GM19099 (cell line): Measurements from ENCODE around the gene GPX5.

Source experiments
- POLR2A ChIP-seq: IDR thresholded peaks from 3 replicates; pipeline ENCODE4 v1.6.1; 2011; ENCODE audit warnings: low read depth; ENCODE audit not compliant: insufficient read length; ENCODE audit errors: extremely low read depth

GPX5 gene

DNA sequence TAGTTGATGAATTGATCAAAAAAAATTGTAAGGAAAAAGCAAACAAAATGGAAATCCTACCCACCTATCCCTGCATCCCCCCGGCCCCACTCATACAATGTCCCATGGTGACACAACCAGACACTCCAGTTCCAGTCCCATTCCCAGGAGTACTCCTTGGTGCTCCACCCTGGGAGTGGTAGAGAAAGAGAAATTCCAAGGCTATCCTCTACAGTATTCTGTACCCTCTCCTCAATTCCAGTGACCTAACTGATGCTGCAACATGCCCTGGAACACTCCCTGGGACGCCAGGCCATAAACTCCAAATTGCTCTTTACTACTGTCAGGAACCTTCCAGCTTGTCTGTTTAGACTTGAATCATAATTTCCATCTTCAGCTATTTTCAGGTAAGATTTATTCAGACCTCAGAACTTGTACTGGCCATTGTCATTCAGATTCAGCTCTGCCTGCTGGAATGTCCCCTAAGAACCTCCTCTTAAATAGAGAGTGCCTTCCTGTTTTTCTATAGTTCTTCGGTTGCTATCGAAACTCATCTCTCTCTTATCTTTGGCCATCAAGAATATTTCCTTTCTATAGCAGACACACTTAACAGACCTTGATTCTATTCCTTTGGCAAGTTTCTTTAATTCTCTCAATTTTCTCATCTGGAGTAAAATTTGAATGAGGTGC, 18.7 kb upstream of the GPX5 start:
- no peak for TF ChIP-seq POLR2A

DNA sequence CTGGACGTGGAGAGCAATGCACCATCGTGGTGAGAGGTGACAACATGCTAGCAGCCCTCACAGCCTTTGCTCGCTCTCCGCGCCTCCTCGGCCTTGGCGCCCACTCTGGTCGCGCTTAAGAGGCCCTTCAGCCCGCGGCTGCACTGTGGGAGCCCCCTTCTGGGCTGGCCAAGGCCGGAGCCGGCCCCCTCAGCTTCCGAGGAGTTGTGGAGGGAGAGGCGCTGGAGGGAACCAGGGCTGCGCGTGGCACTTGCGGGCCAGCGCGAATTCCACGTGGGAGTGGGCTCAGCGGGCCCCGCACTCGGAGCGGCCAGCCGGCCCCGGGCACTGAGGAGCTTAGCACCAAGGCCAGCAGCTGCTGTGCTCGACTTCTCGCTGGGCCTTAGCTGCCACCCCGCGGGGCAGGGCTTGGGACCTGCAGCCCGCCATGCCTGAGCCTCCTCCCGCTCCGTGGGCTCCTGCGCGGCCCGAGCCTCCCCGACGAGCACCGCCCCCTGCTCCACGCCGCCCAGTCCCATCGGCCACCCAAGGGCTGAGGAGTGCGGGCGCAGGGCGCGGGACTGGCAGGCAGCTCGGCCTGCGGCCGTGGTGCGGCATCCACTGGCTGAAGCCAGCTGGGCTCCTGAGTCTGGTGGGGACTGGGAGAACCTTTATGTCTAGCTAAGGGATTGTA, 13.9 kb upstream of the GPX5 start:
- TF ChIP-seq POLR2A: no peak

DNA sequence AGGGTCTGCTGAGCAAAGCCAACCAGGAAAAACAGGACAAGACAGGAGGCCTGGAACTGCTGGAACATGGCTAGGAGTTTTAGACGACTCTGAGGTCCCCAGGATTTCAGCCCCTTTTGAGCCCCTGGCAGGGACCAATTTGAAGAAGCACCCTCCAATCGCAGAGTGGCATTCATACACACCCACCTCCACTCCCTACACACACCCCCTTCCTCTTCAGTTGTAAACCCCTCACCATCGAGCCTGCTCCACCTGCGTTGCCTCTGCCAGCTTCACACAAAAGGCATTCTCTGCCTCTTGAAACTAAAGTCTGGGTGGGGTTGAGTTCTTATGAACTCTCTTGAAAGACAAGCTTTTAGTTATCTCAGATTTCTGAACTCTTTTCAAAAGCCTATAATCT, 10.0 kb upstream of the GPX5 start, which contains the start of gene GPX6:
Gene GPX6 (minus strand): TSS at position 118 of the 400 bp plus-strand sequence. CDS start 50 bp downstream, at position 68.
- no peak for TF ChIP-seq POLR2A

DNA sequence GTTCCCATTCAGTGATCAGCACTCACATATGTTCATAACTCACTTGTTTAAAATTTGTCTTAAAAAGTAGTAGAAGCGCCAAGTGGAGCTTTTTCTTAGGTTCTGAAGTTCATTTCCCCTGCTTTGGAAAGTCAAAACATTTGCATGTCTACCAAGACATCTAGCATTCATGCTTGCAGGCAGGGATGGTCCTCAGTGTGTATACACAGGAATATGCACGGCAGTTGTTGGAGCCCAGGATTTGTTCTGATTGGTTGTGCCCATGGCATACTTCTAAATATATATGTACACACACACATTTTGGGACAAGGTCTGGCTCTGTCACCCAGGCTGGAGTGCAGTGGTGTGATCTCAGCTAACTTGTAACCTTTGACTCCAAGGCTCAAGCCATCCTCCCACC, 7.7 kb upstream of the GPX5 start:
- no peak for TF ChIP-seq POLR2A

DNA sequence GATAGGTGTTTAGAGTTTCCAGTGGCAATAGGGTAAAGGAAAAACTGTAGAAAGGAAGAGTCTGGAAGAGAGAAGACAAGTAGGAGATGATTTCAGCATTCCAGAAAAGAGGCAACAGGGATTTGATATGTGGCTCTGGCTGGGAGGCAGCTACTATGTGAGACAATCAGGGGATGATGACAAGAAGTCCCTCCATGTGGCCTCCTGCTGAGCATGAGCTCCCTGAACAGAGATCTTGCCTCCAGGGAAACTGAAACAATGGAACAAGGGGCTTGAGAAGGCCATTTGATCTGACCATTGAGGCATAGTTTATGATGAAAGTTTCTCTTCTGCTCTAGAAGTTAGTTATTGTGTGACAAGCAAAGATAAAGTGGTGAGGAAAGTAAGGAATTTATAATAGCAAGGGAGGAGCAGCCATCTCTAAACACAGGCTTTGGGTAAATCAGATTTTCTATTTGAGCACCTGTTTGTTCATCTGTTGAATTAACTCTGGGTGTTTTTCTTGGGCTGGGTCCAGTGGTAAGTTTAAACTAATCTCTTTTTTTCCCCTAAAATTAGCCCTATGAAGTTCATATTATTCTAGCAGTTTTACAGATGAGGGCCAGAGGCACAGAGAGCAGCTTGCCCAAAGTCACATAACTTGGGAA, 3.0 kb upstream of the GPX5 start:
- no peak for TF ChIP-seq POLR2A

DNA sequence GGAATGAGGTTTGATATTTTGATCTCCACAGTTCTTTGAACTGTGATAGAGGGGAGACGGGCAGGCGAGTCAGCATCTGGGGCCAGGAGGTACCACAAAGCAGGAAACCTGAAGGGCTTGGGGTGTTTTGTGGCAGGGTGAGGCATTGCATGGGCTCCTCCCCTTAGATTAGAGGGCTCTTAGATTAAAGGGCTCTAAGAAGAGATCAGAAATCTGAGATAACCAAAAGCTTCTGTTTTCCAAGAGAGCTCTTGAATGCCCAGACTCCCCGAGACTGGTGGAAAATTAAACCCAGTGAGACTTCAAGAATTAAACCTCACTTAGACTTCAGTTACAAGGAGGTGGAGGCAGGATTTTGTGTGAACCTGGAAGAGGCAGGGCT, 2.4 kb upstream of the GPX5 start:
- TF ChIP-seq POLR2A: no peak

DNA sequence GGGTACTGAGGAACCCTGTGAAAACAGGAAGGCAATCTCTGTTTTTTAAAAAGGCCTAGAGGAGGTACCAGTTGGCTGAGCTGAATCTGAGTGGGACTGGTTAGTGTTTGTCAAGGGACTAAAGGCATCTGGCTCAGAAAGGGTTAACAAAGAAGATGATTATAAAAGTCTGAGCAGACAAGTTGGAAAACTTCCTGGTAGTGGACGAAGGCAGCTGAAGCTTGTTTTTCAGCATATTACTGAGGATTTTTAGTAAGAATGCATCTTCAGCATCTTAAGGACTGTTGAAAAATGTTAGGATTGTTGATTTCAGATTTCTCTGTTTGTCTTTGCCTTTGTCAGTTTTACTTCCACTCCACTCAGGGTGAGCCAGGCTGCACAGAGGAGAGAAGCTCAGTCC, 5.1 kb downstream of the GPX5 start:
- no peak for TF ChIP-seq POLR2A

DNA sequence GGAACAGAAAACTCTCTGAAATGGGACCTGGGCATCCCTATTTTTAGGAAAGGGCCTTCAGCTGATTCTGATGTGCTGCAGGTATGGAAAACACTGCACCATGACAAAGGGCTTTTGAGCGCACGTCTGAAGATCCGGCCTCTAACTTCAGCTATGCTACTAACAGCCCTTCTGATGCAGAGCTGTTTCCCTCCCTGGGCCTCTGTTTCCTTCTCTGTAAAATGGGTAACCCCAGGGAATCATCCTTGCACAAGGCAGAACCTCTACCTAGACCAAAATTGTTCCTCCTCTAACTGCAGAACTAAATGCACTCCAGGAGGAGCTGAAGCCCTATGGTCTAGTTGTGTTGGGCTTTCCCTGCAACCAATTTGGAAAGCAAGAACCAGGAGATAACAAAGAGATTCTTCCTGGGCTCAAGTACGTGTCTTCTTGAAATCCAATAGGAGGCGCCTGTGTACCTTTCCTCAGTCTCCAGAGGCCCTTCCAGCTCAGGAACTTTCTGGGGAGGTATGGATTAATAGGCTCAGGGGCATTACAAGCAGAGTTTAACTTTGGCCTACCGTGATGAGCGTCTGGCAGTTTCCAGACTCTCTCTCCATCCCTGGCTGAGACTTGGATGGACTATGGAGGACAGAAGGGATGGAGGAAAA, 5.9 kb downstream of the GPX5 start:
- no peak for TF ChIP-seq POLR2A

DNA sequence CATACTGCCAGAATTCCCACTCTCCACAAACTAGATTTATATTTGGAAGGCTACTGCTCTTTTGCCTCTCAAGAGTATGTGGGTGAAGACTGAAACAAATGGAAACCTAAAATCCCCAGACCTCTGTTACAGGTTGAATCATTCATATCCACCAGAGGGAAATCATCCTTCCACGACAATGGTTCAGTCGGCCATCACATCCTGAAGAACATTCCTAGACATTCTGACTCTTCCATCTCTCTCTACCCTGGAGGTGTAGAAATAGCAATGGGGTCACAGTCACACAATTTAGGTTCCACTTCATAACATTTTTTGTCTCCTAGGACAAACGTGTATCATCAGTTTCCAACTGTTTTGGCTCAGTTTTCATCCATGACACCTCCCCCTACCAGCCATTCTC, 8.6 kb downstream of the GPX5 start:
- no peak for TF ChIP-seq POLR2A

DNA sequence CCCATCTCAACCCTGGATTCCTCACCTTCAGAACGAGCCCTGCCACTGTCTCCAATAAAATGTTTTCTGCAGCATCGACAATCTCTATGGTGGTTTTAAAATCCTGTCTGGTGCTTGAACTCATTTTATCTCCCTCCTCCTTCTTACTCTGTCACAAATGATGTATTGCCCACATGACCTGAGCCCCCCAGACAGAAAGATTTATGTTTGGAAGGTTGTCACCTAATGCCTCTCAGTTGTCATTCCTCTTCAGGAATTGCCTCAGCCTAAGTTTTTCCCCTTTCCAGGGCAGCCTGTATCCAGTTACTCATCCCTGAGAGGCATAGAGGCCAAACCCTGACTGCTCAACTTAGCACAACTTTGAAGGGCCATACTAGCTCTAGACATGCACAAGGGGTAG, 9.2 kb downstream of the GPX5 start:
- TF ChIP-seq POLR2A: no peak

DNA sequence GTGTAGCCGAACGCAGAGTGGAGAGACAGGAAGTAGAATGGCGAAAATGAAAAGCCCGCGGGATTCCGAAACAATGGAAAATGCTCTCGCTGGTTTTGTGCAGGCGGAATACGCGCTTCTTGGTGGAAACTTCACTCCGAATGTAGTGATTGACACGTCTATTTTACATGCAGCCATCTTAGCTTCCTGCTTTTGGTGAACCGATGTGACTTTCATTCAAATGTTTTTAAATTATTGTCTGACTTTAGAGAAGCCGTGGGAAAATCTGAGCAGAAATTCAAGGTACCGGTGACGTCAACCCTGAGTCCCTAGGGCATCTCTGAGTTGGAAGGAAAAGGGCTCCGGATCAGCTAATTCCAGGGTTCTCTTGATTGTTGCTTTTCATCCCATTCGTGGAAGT, 11.4 kb downstream of the GPX5 start:
- TF ChIP-seq POLR2A: no peak

DNA sequence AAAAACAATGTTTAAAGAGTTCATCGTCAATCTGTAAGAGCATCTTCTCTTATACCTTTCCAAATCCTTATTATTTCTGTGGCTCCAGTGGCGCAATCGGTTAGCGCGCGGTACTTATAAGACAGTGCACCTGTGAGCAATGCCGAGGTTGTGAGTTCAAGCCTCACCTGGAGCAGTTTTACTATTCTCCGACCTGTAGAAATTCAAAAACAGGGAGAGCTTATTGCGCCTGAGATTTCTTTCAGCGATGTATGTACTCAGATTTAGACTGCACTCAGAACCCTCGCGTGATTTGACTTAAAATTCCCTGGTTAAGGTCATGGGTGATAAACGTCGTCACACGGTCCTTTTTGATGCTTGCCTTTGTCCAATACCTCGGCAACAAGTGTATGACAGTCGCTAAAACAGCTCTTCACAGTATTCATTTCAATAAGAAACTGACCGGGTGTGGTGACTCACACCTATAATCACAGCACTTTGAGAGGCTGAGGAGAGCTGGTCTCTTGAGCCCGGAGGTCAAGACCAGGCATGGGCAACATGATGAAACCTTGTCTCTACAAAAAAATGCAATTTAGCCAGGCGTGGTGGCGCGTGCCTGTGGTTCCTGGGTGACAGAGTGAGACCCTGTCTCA, 11.9 kb downstream of the GPX5 start:
- no peak for TF ChIP-seq POLR2A

DNA sequence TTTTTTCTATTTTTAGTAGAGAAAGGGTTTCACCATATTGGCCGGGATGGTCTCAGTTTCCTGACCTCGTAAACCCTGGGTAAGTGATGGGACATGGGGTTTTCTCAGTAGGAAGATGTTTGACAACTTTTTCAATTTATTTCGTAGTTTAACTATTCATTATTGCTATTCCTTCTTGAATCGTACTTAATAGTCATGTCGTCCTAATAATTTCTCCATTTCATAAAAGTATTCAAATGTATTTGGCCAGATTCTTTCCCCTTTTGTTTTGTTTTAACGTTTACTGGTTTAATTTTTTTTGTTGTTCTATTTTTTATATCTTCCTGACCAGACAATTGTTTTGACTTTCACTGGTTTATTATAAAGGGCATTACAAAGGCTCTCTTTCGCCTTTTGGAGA, 16.3 kb downstream of the GPX5 start:
- no peak for TF ChIP-seq POLR2A

DNA sequence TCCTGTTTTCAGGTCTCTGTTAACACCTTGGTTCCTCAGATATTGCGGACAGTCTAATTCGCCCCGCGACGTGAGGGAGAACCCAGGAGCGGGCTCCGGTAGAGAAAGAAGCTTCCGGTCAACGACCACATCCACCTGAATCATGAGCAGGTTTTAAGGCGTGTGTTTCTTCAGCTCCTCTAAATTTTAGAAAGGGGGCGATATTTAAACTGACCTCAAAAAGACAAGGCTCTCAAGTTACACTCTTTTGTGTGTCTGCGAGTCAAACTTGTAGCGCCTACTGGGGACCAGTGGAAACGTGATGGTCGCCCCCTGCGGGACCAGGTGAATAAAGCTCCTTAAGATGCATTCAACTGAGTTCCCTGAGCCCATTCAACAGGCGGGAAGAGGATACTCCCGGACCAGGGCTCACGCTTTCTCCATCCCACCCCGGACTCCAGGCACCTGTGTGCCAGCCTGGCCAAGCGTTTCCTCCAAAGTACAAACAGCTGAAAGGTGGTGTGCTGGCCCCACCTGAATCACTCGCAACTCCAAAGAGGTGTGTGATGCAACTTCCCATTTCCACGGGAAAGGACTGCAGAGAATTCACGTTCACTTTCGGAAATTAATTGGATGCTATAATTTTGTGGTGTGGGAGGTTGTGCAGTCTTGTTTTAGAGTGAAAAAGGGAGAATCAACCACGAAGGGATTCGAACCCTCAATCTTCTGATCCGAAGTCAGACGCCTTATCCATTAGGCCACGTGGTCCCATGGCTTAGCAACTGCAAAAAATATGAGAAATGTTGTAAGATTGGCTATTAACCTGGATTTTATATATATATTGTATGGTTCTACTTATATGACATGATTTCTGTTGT, 17.0 kb downstream of the GPX5 start:
- no peak for TF ChIP-seq POLR2A
